Ectodermal cell (in vitro differentiated cells): ENCODE data around the gene ARHGEF12.

Experiments used
- H3K27ac ChIP-seq: 2 replicates; pipeline ENCODE4 v1.7.0; 2013; ENCODE audit warnings: mild to moderate bottlenecking, low read depth, low read length; ENCODE audit not compliant: insufficient read depth, poor library complexity, severe bottlenecking
- H3K27me3 ChIP-seq: 2 replicates; pipeline ENCODE4 v1.7.0; 2013; ENCODE audit warnings: mild to moderate bottlenecking, low read length; ENCODE audit not compliant: insufficient read depth, control insufficient read depth, poor library complexity, severe bottlenecking
- H3K36me3 ChIP-seq: one replicate; pipeline ENCODE4 v1.7.0; 2013; ENCODE audit warnings: low read length; ENCODE audit not compliant: control insufficient read depth, insufficient read depth
- H3K4me1 ChIP-seq: one replicate; pipeline ENCODE4 v1.7.0; 2013; ENCODE audit warnings: low read length; ENCODE audit not compliant: control insufficient read depth, insufficient read depth
- H3K4me3 ChIP-seq: 2 replicates; pipeline ENCODE4 v1.7.0; 2013; ENCODE audit warnings: low read depth, low read length, control low read depth; ENCODE audit not compliant: insufficient read depth
- H3K9me3 ChIP-seq: 2 replicates; pipeline ENCODE4 v1.7.0; 2013; ENCODE audit warnings: mild to moderate bottlenecking, low read length, moderate library complexity; ENCODE audit not compliant: control insufficient read depth
- WGBS, 2 experiments: methylation state at CpG; one replicate each; pipeline ENCODE4 v1.1.7; 2013; ENCODE audit warnings: missing lambda C conversion rate in 2 of 2; 5-methylcytosine and 5-hydroxymethylcytosine counted together

The ARHGEF12 gene

DNA sequence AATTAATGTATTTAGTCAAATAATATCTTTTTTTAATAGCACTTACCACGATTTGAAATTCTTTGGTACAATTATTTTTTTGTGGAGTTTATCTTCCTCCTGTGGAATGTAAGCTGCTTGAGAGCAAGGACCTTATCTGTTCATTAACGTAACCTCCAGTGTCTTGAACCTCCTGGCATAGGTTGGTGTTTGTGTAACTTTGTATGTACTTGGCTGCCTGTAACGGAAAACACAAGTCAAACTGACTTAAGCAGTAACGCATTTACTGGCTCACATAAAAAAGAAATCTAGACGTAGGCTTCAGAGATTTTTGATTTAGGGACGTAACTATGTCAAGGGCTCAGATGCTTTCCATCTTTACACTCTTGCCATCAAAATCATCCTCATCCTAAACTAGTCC is 56.1 kb downstream of the ARHGEF12 start:
- Histone ChIP-seq H3K9me3 (no peaks in the 10 kb centered on the region), H3K27me3 (no peaks in the 10 kb centered on the region), H3K4me3 (no peak overlapping the region), H3K4me1 (peaks cover 8% of the 10 kb centered on the region), H3K36me3 (no peaks in the 10 kb centered on the region), H3K27ac (no peak overlapping the region)
- 95 to 98% methylated on average over 6 of the region's 6 CpGs for WGBS, 2 experiments

DNA sequence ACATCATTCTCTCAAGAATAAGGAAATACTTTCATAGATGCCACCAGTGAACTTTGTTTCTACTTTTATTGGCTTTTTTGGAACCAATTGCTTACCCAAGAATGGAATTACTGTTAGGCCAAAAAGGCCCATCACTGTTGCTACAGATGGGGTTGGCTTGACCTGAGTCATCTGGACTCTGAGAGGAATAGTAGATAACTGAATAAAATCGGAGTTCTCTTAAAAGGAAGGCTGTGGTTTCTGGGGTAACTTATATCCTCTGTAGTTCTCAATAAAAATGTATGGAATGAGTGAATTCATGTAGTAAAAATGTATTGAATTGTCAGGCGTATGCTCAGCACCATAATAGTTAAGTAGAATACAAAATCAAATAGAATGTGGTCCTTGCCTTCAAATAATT is 56.6 kb downstream of the ARHGEF12 start:
- Histone ChIP-seq H3K4me3 (no peak overlapping the region), H3K27me3 (no peaks in the 10 kb centered on the region), H3K4me1 (peaks cover 8% of the 10 kb centered on the region), H3K36me3 (no peaks in the 10 kb centered on the region), H3K27ac (no peak overlapping the region), H3K9me3 (no peaks in the 10 kb centered on the region)
- WGBS, 2 experiments: 89 to 98% methylated on average over 1 to 2 of the region's 2 CpGs

GRCh38 chr11:120394119-120394518 is 57.9 kb downstream of the ARHGEF12 start:
- Histone ChIP-seq H3K4me3 (no peak overlapping the region), H3K27ac (no peak overlapping the region)
- 78 to 97% methylated on average over 2 of the region's 2 CpGs for WGBS, 2 experiments

DNA sequence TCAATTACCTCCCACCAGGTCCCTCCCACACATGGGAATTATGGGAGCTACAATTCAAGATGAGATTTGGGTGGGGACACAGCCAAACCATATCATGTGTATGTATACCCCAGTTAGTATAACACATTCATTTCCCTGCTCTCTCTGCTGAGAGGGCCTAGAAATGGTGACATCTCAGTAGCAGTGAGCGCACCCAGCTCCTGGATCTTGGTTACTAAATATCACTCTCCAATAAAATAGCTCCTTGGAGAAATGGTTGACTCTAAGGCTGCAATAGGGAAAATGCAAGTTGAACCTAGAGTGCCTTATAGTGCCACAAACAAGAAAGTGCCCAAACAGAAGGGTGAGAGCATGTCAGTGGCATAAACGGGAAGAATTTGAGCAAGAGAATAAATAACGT is 59.6 kb downstream of the ARHGEF12 start:
- Histone ChIP-seq H3K4me1 (peaks cover 9% of the 10 kb centered on the region), H3K27me3 (no peaks in the 10 kb centered on the region), H3K27ac (no peak overlapping the region), H3K36me3 (no peaks in the 10 kb centered on the region), H3K9me3 (no peaks in the 10 kb centered on the region), H3K4me3 (no peak overlapping the region)
- WGBS, 2 experiments: 92 to 95% methylated on average over 2 to 3 of the region's 3 CpGs

More at GRCh38 chr11:120394119-120394518, 57.9 kb downstream of the ARHGEF12 start:
- H3K9me3 ChIP-seq: no peaks in the 10 kb centered on the region
- H3K36me3 ChIP-seq: no peaks in the 10 kb centered on the region
- peaks cover 8% of the 10 kb centered on the region for H3K4me1 ChIP-seq
- no peaks in the 10 kb centered on the region for H3K27me3 ChIP-seq

DNA sequence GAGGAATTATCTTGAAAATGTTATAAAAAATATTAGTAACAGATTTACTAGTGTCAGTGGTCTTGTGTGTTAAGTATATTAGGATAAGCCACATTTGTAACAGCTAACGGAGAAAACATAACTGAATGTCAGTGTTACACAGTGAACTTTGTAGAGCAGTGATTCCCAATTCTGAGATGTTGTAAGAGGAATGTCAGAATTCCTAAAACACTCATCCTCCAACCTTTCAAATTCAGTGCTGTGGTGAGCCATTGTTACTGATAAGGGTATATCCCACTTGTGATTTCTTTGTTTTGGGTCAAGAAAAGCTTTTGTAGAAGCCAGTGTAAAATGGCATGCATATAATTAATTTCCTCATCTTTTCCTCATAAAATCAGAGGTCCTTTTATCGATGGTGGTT is 61.9 kb downstream of the ARHGEF12 start:
- H3K36me3 ChIP-seq: no peaks in the 10 kb centered on the region
- H3K4me1 ChIP-seq: peaks cover 4% of the 10 kb centered on the region
- 91% methylated on average over 2 of the region's 2 CpGs for WGBS, 2 experiments
- no peak overlapping the region for H3K4me3 ChIP-seq
- H3K27ac ChIP-seq: no peak overlapping the region
- no peaks in the 10 kb centered on the region for H3K27me3 ChIP-seq
- no peaks in the 10 kb centered on the region for H3K9me3 ChIP-seq

DNA sequence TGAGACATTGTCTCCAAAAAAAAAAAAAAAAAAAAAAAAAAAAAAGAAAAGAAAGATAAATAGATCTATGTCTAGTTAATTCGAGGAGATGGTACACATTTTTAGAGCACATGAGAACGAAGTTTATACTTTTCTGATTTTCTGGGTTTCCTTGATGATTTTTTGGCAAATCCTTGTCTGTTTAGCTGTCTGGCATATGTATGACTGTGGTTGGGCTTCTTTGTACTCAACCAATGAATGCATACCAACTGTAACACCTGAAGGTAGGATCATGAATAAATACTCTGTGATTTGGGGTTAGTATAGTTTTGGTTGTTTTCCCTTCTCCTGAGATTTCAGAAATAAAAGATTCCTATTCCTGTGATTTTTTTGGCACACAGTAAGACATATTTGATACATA is 63.1 kb downstream of the ARHGEF12 start:
- Histone ChIP-seq H3K27ac (no peak overlapping the region), H3K36me3 (no peaks in the 10 kb centered on the region), H3K4me1 (peaks cover 4% of the 10 kb centered on the region), H3K27me3 (no peaks in the 10 kb centered on the region), H3K4me3 (no peak overlapping the region), H3K9me3 (no peaks in the 10 kb centered on the region)
- WGBS, 2 experiments: 87 to 97% methylated on average over 2 of the region's 2 CpGs

- Histone ChIP-seq H3K27ac (no peak overlapping the region), H3K4me3 (no peak overlapping the region), H3K9me3 (no peaks in the 10 kb centered on the region), H3K4me1 (peaks cover 4% of the 10 kb centered on the region), H3K27me3 (no peaks in the 10 kb centered on the region), H3K36me3 (no peaks in the 10 kb centered on the region)
- 91% methylated on average over 7 of the region's 7 CpGs for WGBS, 2 experiments
Measured at GRCh38 chr11:120400564-120401364, 64.6 kb downstream of the ARHGEF12 start.

DNA sequence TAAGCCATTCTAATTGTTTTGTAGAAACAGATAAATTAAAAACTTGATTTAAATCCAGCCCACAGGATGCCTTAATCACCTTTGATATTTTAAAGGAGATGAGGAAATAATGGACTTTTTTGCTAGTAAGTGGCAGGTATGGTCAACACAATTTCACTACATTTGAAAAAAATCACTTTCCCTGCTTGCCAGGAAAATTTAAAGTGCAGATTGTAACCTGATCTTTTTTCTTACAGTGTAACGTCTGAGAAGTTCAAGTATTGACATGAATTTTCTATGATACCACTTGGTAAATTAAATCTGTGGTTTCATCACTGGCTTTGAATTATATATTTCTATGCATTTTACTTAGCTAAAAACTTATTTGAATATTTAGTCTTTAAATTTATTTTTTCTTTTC is 65.3 kb downstream of the ARHGEF12 start:
- WGBS, 2 experiments: 91 to 100% methylated on average over 1 of the region's 1 CpG
- Histone ChIP-seq H3K36me3 (no peaks in the 10 kb centered on the region), H3K27ac (no peak overlapping the region), H3K27me3 (no peaks in the 10 kb centered on the region), H3K4me1 (peaks cover 4% of the 10 kb centered on the region), H3K4me3 (no peak overlapping the region), H3K9me3 (no peaks in the 10 kb centered on the region)

DNA sequence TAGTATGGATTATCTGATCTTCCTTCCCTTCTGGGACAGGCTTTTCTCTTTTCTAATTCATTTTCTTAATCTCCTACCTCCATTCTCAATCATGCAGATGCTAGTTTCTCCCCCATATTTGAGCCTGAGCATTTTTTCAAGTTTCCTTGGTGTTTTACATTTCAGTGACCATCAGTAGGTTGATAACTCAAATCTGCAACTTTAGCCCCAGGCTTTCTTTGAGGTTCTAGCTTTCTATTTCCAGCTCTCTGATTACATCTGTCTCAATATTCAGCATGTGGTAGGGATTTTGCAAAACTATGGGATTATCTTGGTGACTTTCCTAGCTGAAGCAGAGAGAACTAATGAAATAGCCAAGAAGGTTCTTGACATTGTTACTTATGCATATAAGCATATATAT is 67.8 kb downstream of the ARHGEF12 start:
- H3K4me3 ChIP-seq: no peak overlapping the region
- H3K36me3 ChIP-seq: no peaks in the 10 kb centered on the region
- no peaks in the 10 kb centered on the region for H3K9me3 ChIP-seq
- no peaks in the 10 kb centered on the region for H3K27me3 ChIP-seq
- no peak overlapping the region for H3K27ac ChIP-seq
- H3K4me1 ChIP-seq: peaks cover 4% of the 10 kb centered on the region

DNA sequence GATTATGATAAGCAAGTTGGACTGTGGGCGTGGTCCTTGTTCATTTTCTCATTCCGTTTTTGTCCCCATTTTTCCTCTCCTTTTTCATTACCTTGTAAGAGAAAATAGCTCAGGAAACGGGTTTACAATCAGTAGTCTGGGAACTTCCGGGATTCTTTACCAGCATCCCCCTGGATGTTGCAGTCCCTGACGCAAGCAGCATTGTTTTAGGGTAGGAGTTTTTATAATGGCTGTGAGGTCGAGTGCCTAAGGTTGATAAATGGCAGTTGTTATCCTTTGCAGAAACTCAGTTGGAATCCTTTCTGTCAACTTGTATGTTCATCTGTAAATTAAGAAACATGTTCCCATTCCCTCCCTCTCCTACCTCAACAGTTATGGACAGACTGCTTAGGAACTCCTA is 68.3 kb downstream of the ARHGEF12 start:
- 34 to 43% methylated on average over 5 to 6 of the region's 6 CpGs for WGBS, 2 experiments
- no peaks in the 10 kb centered on the region for H3K36me3 ChIP-seq
- no peak overlapping the region for H3K4me3 ChIP-seq
- no peaks in the 10 kb centered on the region for H3K27me3 ChIP-seq
- H3K4me1 ChIP-seq: peaks cover 4% of the 10 kb centered on the region
- H3K9me3 ChIP-seq: no peaks in the 10 kb centered on the region
- H3K27ac ChIP-seq: no peak overlapping the region
